NCI-H510A treated with DMSO at 0.1 percent for 48 hours (cell line): ENCODE data around the gene MAGI1.

Experiments used
- DNase-seq: peaks from one replicate; lab custom pipeline; 2025; lab: John Stamatoyannopoulos, UW

MAGI1 gene

DNA sequence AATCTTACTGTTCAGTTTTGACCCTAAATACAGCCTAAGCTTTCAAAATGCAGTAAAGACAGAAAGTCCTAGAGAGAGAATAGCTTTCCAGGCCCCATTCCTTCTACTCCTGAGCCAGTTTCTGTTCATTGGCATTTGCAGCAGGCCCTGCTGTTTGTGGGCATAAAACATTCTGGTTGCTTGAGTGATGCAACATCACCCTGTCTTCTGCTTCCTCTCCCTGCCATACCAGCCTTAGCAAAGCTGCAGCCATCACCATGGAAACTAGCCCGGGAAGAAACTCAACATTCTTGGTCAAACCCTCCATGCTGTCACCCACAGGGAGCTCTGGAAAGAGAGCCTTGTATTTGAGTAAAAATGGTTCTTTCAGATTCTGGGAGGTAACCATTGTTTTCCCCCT, 325.7 kb downstream of the MAGI1 start:
- DNase-seq, result no peak

DNA sequence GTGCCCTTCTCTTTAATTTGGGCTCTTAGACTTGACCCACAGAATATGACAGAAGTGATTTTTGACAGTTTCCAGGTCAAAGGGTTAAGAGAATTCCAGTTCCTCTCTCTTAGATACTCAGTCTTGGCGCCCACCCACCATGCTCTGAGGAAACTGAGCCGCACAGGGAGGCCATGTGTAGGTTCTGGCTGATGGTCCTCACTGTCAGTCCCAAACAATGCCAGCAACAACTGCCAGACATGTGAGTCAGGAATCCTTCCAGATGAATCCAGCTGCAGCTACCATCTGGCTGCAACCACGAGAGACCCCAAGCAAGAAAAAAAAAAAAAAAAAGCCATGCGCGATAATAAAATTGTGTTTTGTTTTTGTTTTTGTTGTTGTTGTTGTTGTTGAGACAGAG, 326.6 kb downstream of the MAGI1 start:
- DNase-seq, result no peak

GRCh38 chr3:65706776-65707568, 331.7 kb downstream of the MAGI1 start:
- DNase-seq, result no peak

DNA sequence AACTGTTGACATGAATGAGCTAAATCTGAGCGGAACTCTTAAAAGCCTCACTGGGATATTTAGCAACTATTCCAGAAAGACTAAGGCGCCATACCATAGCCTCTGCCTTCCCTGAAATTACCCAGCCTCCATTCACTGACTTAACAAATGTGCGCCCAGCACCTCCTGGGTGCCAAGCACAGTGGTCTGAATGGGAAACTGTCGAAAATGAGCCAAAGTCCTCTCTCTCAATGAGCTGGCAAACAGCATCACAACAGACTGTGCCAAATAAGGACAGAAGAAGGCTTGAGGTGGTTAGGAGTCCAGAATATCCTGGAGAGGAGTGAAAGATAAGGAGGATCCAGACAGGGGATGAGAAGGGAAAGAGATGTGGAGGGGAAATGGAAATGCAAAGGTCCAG, 332.4 kb downstream of the MAGI1 start:
- no peak for DNase-seq

DNA sequence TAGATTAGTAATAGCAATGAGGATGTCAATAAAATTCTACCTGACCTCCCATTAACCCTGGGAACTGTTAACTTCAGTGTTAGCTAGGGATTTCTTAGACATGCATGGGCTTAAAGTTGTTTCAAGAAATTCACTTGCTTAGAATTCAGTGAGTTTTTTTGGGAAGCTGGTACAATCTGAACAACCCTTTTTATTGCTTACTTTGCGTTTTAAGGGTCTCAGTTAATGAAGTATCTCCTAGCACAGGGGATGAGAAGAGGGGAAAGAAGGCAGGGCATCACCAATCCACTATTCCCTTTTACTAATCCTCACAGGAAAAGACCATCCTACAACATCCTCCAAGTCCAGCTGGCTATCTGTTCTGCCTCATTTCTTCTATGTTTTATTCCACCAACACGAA, 334.9 kb downstream of the MAGI1 start:
- no peak for DNase-seq

DNA sequence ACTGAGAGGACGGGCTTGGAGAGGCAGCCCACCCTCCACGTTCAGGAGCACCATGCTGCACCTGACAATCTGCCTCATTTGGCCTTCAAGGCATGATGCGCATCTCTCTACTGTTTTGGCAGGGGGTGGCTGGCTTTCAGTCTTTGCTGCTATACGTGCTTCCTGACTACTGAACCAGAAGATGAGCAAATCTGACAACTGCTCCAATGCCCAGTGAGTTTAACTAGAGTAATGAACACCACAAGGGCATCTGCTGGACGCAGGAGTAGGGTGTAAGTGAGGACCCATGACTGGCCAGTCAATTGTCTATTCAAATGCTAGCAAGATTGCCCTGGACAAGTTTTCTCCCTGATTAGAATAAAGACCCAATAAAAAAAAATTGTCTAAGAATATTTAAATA, 335.7 kb downstream of the MAGI1 start:
- DNase-seq, result no peak

GRCh38 chr3:65702202-65702601, 336.5 kb downstream of the MAGI1 start:
- DNase-seq, result no peak

GRCh38 chr3:65701516-65701915, 337.2 kb downstream of the MAGI1 start:
- DNase-seq, result no peak

- no peak for DNase-seq
Observed at GRCh38 chr3:65689436-65689835, 349.3 kb downstream of the MAGI1 start.

- no peak for DNase-seq
Observed at GRCh38 chr3:65687741-65688140, 351.0 kb downstream of the MAGI1 start.

- no peak for DNase-seq
Observed at GRCh38 chr3:65685621-65686235, 353.0 kb downstream of the MAGI1 start.

DNA sequence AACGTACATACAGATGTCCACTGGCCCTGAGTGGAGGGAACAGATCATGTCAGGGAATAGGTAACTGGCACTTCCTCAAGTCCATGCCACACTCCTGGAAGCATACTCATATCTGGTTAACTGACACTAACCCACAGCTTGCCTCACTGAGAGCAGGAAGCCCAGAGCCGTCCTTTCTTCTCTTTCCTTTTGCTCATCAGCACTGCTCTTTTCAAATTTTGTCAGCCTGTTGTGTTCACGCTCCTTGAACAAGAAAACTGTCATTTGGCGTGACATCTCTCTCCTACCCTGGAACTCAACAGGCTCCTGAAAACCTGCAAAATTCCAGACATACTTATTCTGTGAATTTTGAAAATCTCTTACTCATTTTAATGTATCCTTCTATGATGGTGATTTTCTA, 360.2 kb downstream of the MAGI1 start:
- no peak for DNase-seq

DNA sequence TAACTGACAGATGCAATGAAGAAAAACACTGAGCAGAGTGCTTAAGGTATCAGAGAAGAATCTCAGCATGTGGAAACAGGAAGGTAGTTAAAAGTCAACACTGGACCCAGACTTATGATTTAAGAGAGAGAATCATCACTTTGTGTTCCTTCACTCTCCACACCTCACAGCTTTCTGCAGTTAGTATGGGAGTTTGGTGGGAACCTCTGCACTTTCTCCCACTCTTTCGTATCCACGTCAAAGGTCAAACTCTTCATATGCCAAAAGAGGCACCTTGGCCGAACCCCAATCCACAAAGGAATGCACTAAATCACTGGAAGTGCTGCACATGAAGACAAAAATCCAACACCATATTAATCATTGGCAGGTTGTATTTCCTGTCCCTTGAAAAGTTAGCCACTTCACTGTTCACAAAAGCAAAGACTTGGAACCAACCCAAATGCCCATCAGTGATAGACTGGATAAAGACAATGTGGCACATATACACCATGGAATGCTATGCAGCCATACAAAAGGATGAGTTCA, 361.2 kb downstream of the MAGI1 start:
- no peak for DNase-seq

GRCh38 chr3:65676580-65676979, 362.1 kb downstream of the MAGI1 start:
- no peak for DNase-seq

GRCh38 chr3:65675011-65675410, 363.7 kb downstream of the MAGI1 start:
- DNase-seq, result no peak

DNA sequence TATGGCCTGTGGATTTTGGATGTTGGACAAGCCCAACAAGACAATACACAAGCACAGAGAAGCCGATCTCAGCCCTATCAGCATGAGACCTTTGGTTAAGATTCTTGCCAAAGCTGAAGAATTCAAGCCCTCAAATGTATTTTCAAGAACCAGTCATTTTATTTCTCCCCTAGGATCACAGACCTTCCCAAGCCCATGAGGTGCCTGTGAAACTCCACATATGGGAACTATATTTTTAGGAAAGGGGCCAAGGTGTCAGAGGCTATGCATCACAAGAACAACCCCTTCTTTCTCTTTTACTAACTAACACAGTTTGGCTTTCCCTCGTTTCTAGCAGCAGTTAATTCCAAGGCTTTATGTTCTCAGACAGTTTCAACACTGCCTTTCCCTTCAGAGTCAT, 364.5 kb downstream of the MAGI1 start:
- DNase-seq, result no peak

DNA sequence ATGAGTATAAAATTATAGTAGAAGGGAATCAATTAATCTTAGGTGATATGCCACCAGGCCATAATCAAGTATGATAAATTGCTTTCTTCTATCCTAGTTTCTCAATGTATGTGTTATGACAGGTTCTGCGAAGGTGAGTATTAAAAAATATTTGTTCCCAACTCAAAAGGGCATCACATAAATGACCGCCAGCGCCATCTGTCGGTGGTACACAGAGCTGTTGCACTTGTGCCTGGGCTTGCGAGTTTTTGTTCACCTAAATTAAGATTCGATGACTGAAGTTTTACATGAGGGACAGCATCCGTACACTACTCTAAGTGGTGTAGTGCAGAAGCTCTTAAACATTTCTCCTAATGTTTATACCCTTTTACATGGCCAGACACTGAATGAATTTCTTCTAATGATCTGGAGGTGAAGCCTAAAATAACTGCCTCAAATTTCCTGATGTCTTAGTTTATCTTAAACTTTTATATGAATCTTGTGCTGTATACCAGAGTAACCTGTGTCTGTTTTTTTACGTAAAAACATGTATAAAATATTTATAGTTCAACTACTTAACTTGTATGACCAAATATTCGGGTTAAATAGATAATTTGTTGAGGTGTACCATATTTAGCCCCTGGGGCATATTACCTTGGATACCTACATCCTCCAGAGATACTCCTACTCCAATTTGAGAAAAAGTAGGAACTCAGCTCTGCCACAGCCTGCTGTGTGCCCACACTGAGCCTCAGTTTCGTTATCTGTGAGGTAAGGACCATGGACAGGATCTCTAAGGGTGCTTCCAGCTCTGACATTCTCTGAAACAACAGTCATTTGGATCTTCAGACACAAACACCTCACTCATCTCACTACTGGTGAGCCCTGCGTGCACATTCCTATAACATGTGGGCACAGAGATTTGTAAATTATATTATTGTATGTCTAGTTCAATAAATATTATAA, 365.6 kb downstream of the MAGI1 start:
- DNase-seq, result peak; percentile 17

DNA sequence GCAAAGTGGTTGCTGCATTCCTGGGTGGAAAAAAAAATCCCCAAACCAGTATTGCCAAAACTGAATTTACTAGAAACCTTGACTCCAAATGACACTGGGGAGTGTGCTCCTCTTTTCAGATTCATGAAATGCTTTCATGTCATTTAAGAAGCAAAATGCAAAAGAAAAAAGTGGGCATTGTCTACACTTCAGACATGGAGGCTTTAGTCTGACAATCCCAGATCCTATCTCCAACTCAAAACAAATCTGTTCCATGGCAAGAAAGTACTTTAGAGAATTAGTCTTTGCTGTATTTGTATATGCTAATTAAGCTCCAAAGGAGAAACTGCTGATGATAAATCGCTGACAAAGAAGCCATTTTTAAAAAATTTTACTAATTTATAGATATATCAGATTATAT, 366.7 kb downstream of the MAGI1 start:
- no peak for DNase-seq

GRCh38 chr3:65671004-65671403, 367.7 kb downstream of the MAGI1 start:
- no peak for DNase-seq

- DNase-seq, result no peak
Observed at GRCh38 chr3:65669163-65669875, 369.4 kb downstream of the MAGI1 start.

DNA sequence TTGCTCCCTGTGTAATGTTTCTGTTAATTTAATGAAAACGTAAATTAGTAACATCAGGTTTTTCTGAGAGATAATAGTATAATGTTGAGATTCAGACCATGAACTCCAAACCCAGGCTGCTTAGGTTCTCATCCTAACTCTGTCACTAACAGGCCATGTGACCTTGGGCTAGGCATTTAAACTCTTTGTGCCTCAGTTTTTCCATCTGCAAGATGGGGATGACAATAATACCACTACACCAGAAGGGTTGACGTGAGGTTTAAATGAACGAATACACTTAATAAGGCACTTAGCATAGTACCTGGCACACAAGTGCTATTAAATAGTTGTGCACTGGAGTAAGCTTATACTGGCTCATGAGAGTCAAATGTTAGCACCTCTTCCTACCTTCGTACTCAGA, 370.8 kb downstream of the MAGI1 start:
- DNase-seq, result no peak
